BLaER1 treated with 17β-estradiol and CSF1 and Interleukin-3, amounts not matched to agents 10 nM and 100 nM (cell line): ENCODE data around the gene CDC42EP1.
"Not testable (repeated sequence)": the region's sequence is repeated elsewhere in the genome, so short reads cannot be mapped to it uniquely, and the experiment has no call there.

Experiments used
- H3K27ac ChIP-seq, 11 experiments: shearing (Covaris generic); formaldehyde crosslinking; 2 replicates each; pipeline ENCODE4 v1.8.1; 2022
- H3K27me3 ChIP-seq, 11 experiments: shearing (Covaris generic); formaldehyde crosslinking; 2 replicates each; pipeline ENCODE4 v1.8.1; 2022
- H3K36me3 ChIP-seq, 11 experiments: shearing (Covaris generic); formaldehyde crosslinking; 2 replicates each; pipeline ENCODE4 v1.8.1; 2022
- H3K4me1 ChIP-seq, 10 experiments: shearing (Covaris generic); formaldehyde crosslinking; 2 replicates each; pipeline ENCODE4 v1.8.1; 2022
- H3K4me2 ChIP-seq, 11 experiments: shearing (Covaris generic); formaldehyde crosslinking; 2 replicates each; pipeline ENCODE4 v1.8.1; 2022
- H3K4me3 ChIP-seq, 10 experiments: shearing (Covaris generic); formaldehyde crosslinking; 2 replicates each; pipeline ENCODE4 v1.8.1; 2022
- H3K9ac ChIP-seq, 11 experiments: shearing (Covaris generic); formaldehyde crosslinking; 2 replicates each; pipeline ENCODE4 v1.8.1; 2022
- H3K9me3 ChIP-seq, 11 experiments: shearing (Covaris generic); formaldehyde crosslinking; replicated peaks in 1 of 11; 2 replicates each; pipeline ENCODE4 v1.8.1; 2022
- H4K20me1 ChIP-seq, 11 experiments: shearing (Covaris generic); formaldehyde crosslinking; 2 replicates each; pipeline ENCODE4 v1.8.1; 2022
- Cebpa-rat ChIP-seq, 11 experiments: shearing (Covaris generic); IDR thresholded peaks; 2 replicates each; pipeline ENCODE4 v1.8.1; 2022

The CDC42EP1 gene

DNA sequence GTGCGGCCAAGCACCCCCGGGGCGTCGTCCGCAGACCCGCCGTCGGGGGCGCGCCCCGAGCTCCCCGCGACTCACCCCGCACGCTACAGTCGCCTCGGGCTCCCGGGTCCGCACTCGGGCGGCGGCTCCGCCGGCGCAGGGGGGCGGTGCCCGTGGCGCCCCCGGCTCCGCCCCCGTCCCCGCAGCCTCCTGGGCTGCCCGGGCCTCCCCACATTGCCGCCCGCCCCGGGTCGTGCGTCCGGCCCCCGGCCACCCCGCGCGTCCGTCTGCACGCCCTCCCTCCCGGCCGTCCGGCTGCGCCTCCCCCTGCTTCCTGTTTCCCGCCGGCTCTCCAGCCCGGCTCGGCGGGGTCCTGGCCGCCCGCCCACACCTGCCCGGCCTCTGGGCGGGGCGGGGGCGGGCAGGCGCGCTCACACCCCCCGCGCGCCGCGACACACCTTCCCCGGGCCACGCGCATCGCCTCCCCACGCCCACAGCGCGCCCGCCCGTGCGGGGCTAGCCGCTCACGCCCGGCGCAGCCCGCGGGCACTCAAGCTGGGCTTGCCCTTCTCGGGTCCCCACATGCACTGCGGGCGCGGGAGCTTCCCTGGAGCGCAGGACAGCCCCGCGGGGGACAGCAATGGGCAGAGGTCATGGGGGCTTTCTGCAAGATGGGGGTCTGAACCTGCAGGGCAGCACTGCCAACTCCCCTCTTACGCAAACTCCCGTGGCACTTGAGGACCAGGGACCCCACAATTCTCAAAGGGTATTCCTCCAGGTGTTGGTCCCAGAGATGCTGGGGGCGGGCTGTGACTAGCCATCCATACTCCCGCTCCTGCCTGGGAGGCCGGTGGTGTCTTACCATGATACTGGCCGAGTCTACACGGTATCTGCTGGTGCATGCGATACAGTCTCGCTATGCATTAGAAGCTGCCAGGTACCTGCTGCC lies 40.7 kb upstream of the CDC42EP1 start, which contains the start of gene CARD10:
CARD10 (minus strand) TSS at position 148 of the 928 bp plus-strand sequence. CDS start 215 bp downstream, outside the sequence.
- H3K27me3 ChIP-seq, result peaks cover 66 to 91% (median 86%) of the 10 kb centered on the region in 11 experiments
- peak within 1 kb of the TSS; percentile 51 to 72 (median 60) for H3K4me3 ChIP-seq
- H3K4me2 ChIP-seq, result peak within 1 kb of the TSS; percentile 86 to 96 (median 92)
- H3K9ac ChIP-seq, result peak within 1 kb of the TSS in 10 of 11 experiments; percentile 39 to 75 (median 58); a peak in 17 of 22 replicates
- H3K36me3 ChIP-seq, result no peaks in the 10 kb centered on the region
- no peaks in the 10 kb centered on the region for H3K9me3 ChIP-seq
- no peak for TF ChIP-seq Cebpa-rat (IDR thresholded peaks at IDR 0.05)
- H3K4me1 ChIP-seq, result peaks cover 11 to 20% (median 15%) of the 10 kb centered on the region in 10 experiments
- peaks cover 0 to 30% (median 12%) of the 10 kb centered on the region in 11 experiments; a peak in 12 of 22 replicates for H4K20me1 ChIP-seq
- no peak within 1 kb of the TSS for H3K27ac ChIP-seq

DNA sequence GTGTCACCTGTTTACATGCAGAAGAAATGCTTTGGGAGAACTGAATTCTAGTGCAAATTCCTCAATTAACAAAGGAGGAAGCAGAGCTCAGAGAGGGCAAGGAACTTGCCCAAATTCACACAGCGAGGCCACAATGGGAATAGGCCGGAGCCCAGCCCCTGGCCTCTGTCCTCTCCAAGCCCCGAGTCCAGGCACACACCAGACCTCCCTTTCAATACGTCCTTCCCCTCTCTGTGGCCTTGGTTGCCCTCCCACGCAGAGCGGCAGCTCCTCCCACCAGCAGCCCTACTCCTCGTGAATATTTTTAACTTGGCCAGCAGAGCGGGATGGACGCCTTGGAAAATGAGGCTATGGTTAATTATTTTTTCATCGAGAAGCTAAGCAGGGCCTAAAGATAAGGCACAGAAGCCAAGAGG lies 39.5 kb upstream of the CDC42EP1 start:
- no peak overlapping the region for H3K9ac ChIP-seq
- peaks cover 57 to 81% (median 75%) of the 10 kb centered on the region in 11 experiments for H3K27me3 ChIP-seq
- H3K4me2 ChIP-seq, result 0 out of 22 replicates have a peak overlapping the region, but pooled peaks of 1 of the 11 experiments have one; percentile 19
- H3K4me3 ChIP-seq, result no peak overlapping the region
- no peaks in the 10 kb centered on the region for H3K36me3 ChIP-seq
- no peak for TF ChIP-seq Cebpa-rat (IDR thresholded peaks at IDR 0.05)
- no peak overlapping the region for H3K27ac ChIP-seq
- no peaks in the 10 kb centered on the region for H3K9me3 ChIP-seq
- peaks cover 12 to 31% (median 25%) of the 10 kb centered on the region in 10 experiments for H3K4me1 ChIP-seq
- H4K20me1 ChIP-seq, result peaks cover 0 to 30% (median 12%) of the 10 kb centered on the region in 11 experiments; a peak in 12 of 22 replicates

DNA sequence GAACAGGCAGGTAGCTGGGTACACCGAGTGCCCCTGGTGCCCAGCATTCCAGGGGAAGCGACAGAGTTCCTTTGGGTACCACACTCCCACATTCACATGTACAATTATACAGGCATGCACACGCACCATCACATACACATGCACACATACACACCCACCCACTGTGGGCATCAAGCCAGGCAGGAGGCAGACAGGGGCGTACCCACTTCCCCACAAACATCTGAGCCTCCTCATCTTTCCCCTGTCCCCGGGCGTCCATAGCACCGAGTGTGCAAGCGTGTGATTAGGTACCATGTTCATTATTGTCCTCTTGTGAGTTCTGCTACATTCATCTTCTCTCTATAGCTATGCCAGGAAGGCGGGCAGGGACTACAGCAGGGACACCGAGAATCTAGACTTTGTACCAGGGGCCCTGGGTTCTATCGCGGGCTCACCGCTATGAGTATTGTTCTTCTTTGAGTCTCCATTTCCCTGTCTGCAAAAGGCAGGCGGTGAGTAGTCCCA lies 39.0 kb upstream of the CDC42EP1 start:
- H3K9ac ChIP-seq, result no peak overlapping the region
- H3K4me3 ChIP-seq, result no peak overlapping the region
- no peaks in the 10 kb centered on the region for H3K36me3 ChIP-seq
- no peaks in the 10 kb centered on the region for H3K9me3 ChIP-seq
- H3K4me2 ChIP-seq, result no peak overlapping the region
- H3K27me3 ChIP-seq, result peaks cover 52 to 76% (median 70%) of the 10 kb centered on the region in 11 experiments
- no peak for TF ChIP-seq Cebpa-rat (IDR thresholded peaks at IDR 0.05)
- peaks cover 0 to 30% (median 12%) of the 10 kb centered on the region in 11 experiments; a peak in 12 of 22 replicates for H4K20me1 ChIP-seq
- peaks cover 12 to 36% (median 29%) of the 10 kb centered on the region in 10 experiments for H3K4me1 ChIP-seq
- H3K27ac ChIP-seq, result no peak overlapping the region

DNA sequence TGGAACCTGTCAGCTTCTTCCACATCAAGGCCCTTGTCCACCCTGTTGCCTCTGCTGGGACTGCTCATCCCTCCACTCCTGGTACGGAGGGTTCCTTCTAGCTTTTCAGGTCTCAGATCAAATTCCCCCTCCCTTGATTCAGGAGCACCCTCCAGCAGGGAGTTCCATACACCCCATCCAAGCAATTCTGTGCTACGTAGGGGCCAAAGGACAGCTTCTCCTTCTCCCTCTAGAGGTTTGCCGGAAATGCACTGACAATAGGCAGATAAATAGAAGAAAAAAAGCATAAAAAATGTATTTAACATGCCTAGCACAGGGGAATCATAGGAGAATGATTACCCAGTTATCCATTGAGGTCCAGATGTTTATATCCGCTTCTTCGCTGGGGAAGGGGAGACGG lies 37.8 kb upstream of the CDC42EP1 start:
- H3K9ac ChIP-seq, result no peak overlapping the region
- no peak overlapping the region for H3K27ac ChIP-seq
- H3K9me3 ChIP-seq, result no peaks in the 10 kb centered on the region
- no peak overlapping the region for H3K4me3 ChIP-seq
- H3K4me2 ChIP-seq, result no peak overlapping the region
- H3K27me3 ChIP-seq, result peaks cover 50 to 64% (median 58%) of the 10 kb centered on the region in 11 experiments
- TF ChIP-seq Cebpa-rat (IDR thresholded peaks at IDR 0.05), result no peak
- H3K36me3 ChIP-seq, result no peaks in the 10 kb centered on the region
- H3K4me1 ChIP-seq, result peaks cover 12 to 43% (median 34%) of the 10 kb centered on the region in 10 experiments
- H4K20me1 ChIP-seq, result peaks cover 0 to 30% (median 12%) of the 10 kb centered on the region in 11 experiments; a peak in 12 of 22 replicates

DNA sequence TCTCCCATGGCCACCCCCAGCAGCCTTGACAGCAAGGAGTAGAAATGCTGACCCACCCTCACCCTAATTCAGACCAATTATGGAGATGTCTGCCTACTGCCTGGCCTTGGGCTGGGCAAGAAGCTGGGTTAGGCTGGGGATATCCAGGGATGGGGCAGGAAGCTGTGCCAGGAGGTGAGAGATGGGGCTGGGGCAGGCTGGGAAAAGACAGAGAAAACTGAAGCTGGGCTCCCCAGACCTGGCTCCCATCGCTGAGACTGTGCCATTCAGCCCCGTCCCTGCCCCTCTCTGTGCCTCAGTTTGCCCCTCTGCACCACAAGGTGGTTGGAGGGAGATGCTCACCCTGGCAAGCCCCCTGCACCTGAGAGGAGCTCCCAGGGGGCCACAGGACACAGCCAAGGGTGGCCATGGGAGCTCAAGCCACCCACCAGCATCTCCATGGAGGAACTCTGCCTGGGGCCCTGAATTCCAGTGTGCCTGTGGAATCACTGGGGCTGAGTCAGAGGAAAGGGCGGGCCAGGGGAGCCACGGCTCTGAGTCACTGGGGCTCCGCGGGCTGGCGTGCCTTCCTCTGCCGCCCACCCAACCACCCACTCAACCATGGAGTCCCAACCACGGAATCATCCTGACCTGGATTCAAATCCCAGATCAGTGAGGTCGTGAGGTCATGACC lies 35.1 kb upstream of the CDC42EP1 start:
- H3K27ac ChIP-seq, result 0 out of 22 replicates have a peak overlapping the region, but pooled peaks of 1 of the 11 experiments have one; percentile 10
- peak overlapping the region in 10 of 11 experiments; percentile 26 to 93 (median 80); a peak in 19 of 22 replicates for H3K4me2 ChIP-seq
- TF ChIP-seq Cebpa-rat (IDR thresholded peaks at IDR 0.05), result no peak
- peaks cover 8 to 38% (median 28%) of the 10 kb centered on the region in 10 experiments; a peak in 19 of 20 replicates for H3K4me1 ChIP-seq
- H3K9me3 ChIP-seq, result no peaks in the 10 kb centered on the region
- H4K20me1 ChIP-seq, result peaks cover 0 to 4% (median 0%) of the 10 kb centered on the region in 11 experiments; a peak in 3 of 22 replicates
- peaks cover 23 to 36% (median 31%) of the 10 kb centered on the region in 11 experiments for H3K27me3 ChIP-seq
- no peaks in the 10 kb centered on the region for H3K36me3 ChIP-seq
- no peak overlapping the region for H3K9ac ChIP-seq
- H3K4me3 ChIP-seq, result no peak overlapping the region

DNA sequence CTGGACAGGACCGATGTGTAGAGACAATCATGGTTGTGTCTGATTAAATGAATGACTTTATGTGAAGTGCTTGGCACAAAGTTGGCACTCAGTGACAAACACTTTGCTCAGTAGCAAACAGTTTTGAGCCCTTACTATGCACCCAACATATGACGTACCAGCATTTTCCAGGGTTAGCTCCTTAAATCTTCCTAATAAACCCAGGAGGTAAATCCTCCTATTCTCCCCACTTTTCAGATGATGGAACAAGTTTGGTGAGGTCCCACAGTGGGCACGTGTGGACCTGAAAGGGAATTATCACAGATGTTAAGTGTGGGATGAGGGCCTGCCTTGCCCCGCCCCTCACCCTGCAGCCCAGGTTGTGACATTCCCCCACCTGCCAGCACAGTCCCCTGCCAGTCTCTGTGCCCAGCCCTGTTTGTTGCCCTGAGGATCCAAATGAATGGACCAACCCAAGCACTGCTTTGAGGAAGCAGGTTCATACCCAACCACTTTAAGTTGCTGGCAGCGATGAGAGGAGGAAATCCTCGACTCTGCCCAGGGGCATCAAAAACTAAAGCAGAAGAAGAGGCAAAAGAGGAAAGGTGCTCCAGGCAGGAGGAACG lies 34.4 kb upstream of the CDC42EP1 start:
- H3K4me3 ChIP-seq, result no peak overlapping the region
- peak overlapping the region; percentile 10 to 93 (median 77); a peak in 19 of 22 replicates for H3K4me2 ChIP-seq
- no peak overlapping the region for H3K9ac ChIP-seq
- peaks cover 16 to 30% (median 24%) of the 10 kb centered on the region in 11 experiments for H3K27me3 ChIP-seq
- H3K4me1 ChIP-seq, result peaks cover 9 to 36% (median 28%) of the 10 kb centered on the region in 10 experiments; a peak in 19 of 20 replicates
- no peak for TF ChIP-seq Cebpa-rat (IDR thresholded peaks at IDR 0.05)
- H3K36me3 ChIP-seq, result no peaks in the 10 kb centered on the region
- H3K9me3 ChIP-seq, result no peaks in the 10 kb centered on the region
- peaks cover 0 to 3% (median 0%) of the 10 kb centered on the region in 11 experiments; a peak in 2 of 22 replicates for H4K20me1 ChIP-seq
- H3K27ac ChIP-seq, result no peak overlapping the region

DNA sequence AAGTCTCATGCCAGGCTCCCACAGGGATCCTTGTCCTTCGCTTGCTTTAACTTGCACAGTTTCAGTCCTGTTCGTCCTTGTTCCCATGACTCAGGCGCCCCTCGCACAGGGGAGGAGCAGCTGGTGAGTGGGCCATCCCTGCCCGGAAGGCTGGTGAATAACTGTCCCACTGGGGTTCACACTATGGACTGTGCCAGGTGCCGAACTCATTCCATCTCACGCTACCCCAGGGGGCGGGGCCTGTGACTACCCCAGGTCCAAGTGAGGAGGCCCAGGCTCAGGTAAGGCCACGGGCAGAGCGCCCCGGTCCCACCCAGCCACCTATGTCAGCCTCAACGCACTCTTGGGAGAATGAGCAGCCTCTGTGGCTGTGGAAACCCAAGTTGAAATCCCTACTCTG lies 33.9 kb upstream of the CDC42EP1 start:
- no peak overlapping the region for H3K9ac ChIP-seq
- no peaks in the 10 kb centered on the region for H3K36me3 ChIP-seq
- H3K4me3 ChIP-seq, result no peak overlapping the region
- H3K9me3 ChIP-seq, result no peaks in the 10 kb centered on the region
- H4K20me1 ChIP-seq, result no peaks in the 10 kb centered on the region; a peak in 1 of 22 replicates
- peak overlapping the region; percentile 10 to 93 (median 77); a peak in 15 of 22 replicates for H3K4me2 ChIP-seq
- no peak for TF ChIP-seq Cebpa-rat (IDR thresholded peaks at IDR 0.05)
- peaks cover 9 to 35% (median 28%) of the 10 kb centered on the region in 10 experiments; a peak in 19 of 20 replicates for H3K4me1 ChIP-seq
- peaks cover 11 to 25% (median 19%) of the 10 kb centered on the region in 11 experiments; a peak in 21 of 22 replicates for H3K27me3 ChIP-seq
- H3K27ac ChIP-seq, result no peak overlapping the region

DNA sequence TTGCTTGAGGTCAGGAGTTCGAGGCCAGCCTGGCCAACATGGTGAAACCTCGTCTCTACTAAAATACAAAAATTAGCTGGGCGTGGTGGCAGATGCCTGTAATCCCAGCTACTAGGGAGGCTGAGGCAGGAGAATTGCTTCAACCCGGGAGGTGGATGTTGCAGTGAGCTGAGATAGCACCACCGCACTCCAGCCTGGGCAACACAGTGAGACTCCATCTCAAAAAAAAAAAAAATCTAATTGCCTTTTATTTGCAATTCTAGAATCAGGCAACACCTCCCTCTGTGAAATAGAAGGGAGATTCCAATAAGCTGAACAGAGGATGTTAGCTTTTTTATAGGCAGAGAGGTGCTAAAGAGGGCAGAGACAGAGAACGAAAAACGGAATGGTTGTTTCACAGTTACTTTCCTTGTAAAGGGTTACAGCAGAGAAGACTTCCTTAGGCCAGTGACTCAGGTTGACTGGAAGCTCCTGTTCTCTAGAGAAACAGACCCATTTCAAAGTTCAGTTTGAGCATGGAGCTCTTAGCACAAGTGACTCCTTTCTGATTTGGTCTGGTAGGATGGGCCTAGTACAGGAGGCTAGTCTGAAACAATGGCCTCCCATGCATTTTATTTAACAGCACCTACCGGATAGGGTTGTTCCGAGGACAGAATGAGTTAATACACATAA lies 33.1 kb upstream of the CDC42EP1 start:
- Histone ChIP-seq H3K4me1 (peaks cover 9 to 35% (median 29%) of the 10 kb centered on the region in 10 experiments; a peak in 19 of 20 replicates), H3K27me3 (peaks cover 3 to 16% (median 11%) of the 10 kb centered on the region in 11 experiments; a peak in 19 of 22 replicates), H3K4me2 (peak overlapping the region in 2 of 11 experiments; percentile 83 to 92; a peak in 2 of 22 replicates)
- not testable (repeated sequence) for H3K36me3 ChIP-seq, H4K20me1 ChIP-seq, H3K27ac ChIP-seq, H3K9ac ChIP-seq, H3K9me3 ChIP-seq, H3K4me3 ChIP-seq

DNA sequence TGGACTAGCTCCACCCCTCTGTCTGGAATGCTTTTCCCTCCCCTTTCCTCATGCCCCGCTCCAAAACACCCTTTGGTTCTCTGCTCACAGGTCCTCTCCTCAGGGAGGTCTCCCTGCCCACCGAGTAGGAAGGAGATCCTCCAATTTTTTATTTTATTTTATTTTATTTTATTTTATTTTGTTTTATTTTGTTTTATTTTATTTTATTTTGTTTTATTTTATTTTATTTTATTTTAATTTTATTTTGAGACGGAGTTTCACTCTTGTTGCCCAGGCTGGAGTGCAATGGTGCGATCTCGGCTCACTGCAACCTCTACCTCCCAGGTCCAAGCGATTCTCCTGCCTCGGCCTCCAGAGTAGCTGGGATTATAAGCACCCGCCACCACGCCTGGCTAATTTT lies 32.3 kb upstream of the CDC42EP1 start:
- not testable (repeated sequence) for H3K4me3 ChIP-seq, H3K4me2 ChIP-seq, H3K27ac ChIP-seq

More for the DNA sequence above, 32.3 kb upstream of the CDC42EP1 start:
- H3K9me3 ChIP-seq, H3K9ac ChIP-seq, H3K36me3 ChIP-seq, H4K20me1 ChIP-seq, H3K27me3 ChIP-seq: not testable (repeated sequence)
- peaks cover 15 to 39% (median 34%) of the 10 kb centered on the region in 10 experiments; a peak in 19 of 20 replicates for H3K4me1 ChIP-seq
